Vagina (tissue), 2 donors: ENCODE results near the gene KDELR3.

Experiments used
- CTCF ChIP-seq, 3 experiments: fragments of 450-650 bp in 2 of 3; fragments of 200-600 bp in 1 of 3; sonication (generic) in 1 of 3; IDR thresholded peaks; one replicate each; pipeline ENCODE4 v1.5.1; 2017 to 2019; ENCODE audit warnings: antibody characterized with exemption in 3 of 3, mild to moderate bottlenecking in 2 of 3, moderate library complexity in 2 of 3
- POLR2A ChIP-seq, 2 donors: fragments of 450-650 bp; IDR thresholded peaks; one replicate each; pipeline ENCODE4 v1.6.1; 2017; ENCODE audit warnings: antibody characterized with exemption in 2 of 2, mild to moderate bottlenecking in 2 of 2, moderate library complexity in 2 of 2

GRCh38 chr22:38490475-38490874 is 22.6 kb downstream of the KDELR3 start:
- TF ChIP-seq CTCF (IDR thresholded peaks at IDR 0.05) (no peak), POLR2A (IDR thresholded peaks at IDR 0.05) (no peak)
